GM12892 (cell line): ENCODE measurements around the gene PRRC2A.
A peak's percentile ranks its signal among the peaks of the same experiment; 100 is the strongest.

ENCODE experiments used
- DNase-seq: peaks from one replicate; pipeline ENCODE4 v3.0.0; 2011; ENCODE audit not compliant: insufficient read length
- FAIRE-seq: peaks from 2 replicates; lab custom pipeline; 2011; peaks lifted over from hg19 to GRCh38; lab: Jason Lieb, UNC
- POLR2A ChIP-seq: IDR thresholded peaks from 2 replicates; pipeline ENCODE4 v1.6.1; 2011; ENCODE audit warnings: low read depth, low read length, control low read depth
- POLR2AphosphoS5 ChIP-seq: IDR thresholded peaks from 2 replicates; pipeline ENCODE4 v1.6.1; 2011; ENCODE audit warnings: low read depth, low read length, control low read depth
- TAF1 ChIP-seq: IDR thresholded peaks from 2 replicates; pipeline ENCODE4 v1.6.1; 2011; ENCODE audit warnings: low read depth, mild to moderate bottlenecking, control low read depth, low read length, borderline replicate concordance

Gene PRRC2A

DNA sequence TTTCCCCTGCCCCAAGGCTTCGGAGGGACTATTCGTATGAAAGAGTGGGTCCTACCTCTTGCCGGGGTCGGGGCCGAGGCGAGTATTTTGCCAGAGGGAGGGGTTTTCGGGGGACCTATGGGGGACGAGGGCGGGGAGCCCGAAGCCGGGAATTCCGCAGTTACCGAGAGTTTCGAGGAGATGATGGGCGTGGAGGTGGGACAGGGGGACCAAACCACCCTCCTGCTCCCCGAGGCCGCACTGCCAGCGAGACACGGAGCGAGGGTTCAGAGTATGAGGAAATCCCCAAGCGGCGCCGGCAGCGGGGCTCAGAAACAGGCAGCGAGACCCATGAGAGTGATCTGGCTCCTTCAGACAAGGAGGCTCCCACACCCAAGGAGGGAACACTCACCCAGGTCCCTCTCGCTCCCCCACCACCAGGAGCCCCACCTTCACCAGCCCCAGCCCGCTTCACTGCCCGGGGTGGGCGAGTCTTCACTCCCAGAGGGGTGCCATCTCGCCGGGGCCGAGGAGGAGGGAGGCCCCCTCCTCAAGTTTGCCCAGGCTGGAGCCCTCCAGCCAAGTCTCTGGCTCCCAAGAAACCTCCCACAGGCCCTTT lies 11.3 kb downstream of the PRRC2A start:
- TF ChIP-seq POLR2AphosphoS5 (peak; percentile 62; the same call in 1 of the 2 replicates), TAF1 (no peak), POLR2A (peak; percentile 12; the same call in 1 of the 2 replicates)
- FAIRE-seq (no peak), DNase-seq (no peak)

DNA sequence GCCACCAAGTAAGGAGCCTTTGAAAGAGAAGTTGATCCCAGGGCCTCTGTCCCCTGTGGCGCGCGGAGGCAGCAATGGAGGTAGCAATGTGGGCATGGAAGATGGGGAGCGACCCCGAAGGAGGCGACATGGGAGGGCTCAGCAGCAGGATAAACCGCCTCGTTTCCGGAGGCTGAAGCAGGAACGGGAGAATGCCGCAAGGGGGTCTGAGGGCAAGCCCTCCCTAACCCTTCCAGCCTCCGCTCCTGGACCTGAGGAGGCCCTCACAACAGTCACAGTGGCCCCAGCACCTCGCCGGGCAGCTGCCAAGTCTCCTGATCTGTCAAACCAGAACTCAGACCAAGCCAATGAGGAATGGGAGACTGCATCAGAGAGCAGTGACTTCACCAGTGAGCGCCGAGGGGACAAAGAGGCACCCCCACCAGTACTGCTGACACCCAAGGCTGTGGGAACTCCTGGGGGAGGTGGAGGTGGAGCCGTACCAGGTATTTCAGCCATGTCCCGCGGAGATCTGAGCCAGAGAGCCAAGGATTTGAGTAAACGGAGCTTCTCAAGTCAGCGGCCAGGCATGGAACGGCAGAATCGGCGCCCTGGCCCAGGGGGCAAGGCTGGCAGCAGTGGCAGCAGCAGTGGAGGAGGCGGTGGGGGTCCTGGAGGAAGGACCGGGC lies 11.9 kb downstream of the PRRC2A start:
- no peak for FAIRE-seq
- DNase-seq: no peak
- TF ChIP-seq TAF1 (no peak), POLR2AphosphoS5 (peak; percentile 69), POLR2A (peak; percentile 55)

DNA sequence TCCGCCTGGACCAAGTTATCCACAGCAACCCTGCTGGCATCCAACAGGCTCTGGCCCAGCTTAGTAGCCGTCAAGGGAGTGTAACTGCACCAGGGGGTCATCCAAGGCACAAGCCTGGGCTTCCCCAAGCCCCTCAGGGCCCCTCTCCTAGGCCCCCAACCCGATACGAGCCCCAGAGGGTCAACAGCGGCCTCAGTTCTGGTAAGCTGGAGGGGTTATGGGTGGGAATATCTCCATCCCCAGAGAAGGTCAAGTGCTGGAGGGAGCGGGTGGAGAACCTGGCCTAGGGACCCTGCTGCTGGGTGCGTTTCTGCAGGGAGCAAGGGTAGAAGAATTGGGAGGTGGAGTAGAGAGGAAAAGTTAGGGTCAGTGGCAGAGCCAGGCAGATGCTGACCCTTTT lies 12.9 kb downstream of the PRRC2A start:
- TF ChIP-seq TAF1: no peak
- no peak for DNase-seq

DNA sequence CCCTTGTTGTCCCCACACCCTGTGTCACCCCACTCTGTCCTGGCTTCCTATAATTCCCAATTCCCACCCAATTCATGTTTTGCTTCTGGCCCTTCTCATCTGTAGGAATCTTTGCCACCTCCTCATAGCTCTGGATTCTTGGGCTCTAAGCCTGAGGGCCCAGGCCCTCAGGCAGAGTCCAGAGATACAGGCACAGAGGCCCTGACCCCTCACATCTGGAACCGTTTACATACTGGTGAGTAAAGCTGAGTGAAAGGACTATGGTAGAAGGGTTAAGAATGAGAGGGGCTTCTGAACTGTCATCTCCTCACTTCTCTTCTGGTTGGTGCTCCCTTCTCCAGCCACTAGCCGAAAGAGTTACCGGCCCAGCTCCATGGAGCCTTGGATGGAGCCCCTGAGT lies 13.6 kb downstream of the PRRC2A start:
- FAIRE-seq (no peak), DNase-seq (no peak)
- TF ChIP-seq POLR2AphosphoS5 (no peak), TAF1 (no peak), POLR2A (no peak)

More for the DNA sequence above, 12.9 kb downstream of the PRRC2A start:
- no peak for FAIRE-seq

DNA sequence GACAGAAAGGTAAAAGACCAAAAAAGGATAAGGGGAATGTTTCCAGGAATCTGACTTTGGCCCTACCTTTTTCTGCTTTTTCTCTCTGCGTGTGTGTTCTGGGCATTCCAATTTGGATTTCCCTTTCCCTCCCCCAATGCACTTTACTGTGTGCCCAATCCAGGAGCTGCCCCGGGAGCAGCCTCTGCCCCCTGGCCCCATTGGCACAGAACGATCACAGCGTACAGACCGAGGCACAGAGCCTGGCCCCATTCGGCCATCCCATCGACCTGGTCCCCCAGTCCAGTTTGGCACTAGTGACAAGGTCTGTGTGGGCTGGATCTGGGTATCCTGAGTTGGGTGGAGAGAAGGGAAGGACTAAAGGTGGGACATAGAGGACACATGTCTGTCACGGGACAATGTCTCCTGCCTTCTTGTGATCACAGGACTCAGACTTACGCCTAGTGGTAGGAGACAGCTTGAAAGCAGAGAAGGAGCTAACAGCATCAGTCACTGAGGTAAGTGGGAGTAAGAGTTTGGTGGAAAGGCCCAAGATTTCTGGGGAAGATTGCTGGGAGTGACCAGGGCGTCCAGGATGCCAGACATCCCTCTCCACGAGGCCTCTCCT lies 14.6 kb downstream of the PRRC2A start:
- TF ChIP-seq POLR2A: no peak
- no peak for TF ChIP-seq TAF1
- no peak for TF ChIP-seq POLR2AphosphoS5
- FAIRE-seq (no peak), DNase-seq (no peak)

DNA sequence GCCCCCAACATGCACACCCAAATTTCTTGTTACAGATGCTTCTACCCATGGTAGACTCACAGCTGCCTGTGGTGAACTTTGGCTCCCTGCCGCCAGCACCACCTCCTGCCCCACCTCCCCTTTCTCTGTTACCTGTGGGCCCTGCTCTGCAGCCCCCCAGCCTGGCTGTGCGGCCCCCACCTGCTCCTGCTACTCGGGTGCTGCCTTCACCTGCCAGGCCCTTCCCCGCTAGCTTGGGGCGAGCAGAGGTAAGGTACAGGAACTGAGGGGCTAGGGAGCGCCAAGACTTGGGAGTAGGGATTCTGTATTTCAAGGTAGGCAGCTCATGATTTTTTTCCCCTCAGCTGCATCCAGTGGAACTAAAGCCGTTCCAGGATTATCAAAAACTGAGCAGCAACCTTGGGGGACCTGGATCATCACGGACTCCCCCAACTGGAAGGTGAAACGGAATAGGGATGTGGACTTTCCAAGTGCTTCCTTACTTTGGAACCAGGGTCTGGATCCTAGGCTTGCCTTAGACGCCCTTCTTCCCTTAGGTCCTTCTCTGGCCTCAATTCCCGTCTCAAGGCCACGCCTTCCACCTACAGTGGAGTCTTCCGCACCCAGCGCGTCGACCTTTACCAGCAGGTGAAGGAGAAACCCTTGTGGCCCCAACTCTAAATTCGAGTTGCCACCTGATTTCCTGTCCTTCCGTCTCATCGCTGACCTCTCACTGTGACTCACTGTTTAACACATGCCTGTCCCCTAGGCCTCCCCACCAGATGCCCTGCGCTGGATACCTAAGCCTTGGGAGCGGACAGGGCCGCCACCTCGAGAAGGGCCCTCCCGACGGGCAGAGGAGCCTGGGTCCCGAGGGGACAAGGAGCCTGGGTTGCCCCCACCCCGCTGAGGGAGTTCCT lies 16.4 kb downstream of the PRRC2A start:
- FAIRE-seq (no peak), DNase-seq (no peak)
- TF ChIP-seq POLR2AphosphoS5: no peak
- TF ChIP-seq TAF1: no peak

DNA sequence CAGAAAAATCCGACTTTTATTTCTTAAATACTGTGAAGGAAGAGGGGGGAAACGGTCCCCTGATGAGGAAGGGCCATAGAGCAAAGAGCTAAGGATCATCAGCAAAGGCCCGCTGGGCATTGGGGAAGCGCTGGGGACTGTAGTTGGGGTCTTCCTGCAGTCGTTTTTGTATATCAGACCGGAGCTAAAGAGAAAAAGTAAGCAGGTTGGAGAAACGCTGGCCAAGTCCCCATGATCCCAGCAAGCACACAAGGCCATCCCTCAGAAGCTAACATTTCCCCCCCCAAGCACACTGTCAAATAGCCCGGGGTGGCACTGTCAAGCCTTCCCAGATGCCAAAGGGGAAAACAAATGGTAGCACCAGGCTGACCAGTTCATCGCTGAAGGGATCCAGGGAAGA lies 18.5 kb downstream of the PRRC2A start:
- FAIRE-seq (no peak), DNase-seq (no peak)
- peak; percentile 49; the same call in 1 of the 2 replicates for TF ChIP-seq POLR2A
- peak; percentile 81 for TF ChIP-seq POLR2AphosphoS5
- no peak for TF ChIP-seq TAF1

DNA sequence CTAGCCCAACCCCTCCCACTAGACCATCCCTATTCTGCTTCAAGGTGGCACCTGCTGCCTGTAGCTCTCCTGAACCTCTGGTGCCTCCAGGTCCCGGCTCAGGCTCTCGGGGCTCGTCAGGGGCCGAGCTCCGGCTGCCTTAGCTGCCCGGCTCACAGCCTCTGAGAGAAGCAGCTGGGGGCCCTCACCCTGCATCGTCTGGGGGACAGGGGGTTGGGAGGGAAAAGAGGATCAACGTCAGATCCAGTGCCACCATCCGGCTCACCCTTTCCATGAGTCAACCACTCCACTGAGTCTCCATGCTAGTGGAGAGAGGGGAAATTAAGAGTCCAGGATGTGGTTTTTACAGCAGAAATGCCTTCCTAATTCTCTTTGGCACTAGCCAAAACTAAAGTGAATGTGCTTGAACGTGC lies 18.9 kb downstream of the PRRC2A start:
- DNase-seq (no peak), FAIRE-seq (no peak)
- 0 out of 2 replicates have a peak, but pooled peaks have one; percentile 21 for TF ChIP-seq POLR2A
- TF ChIP-seq POLR2AphosphoS5: no peak; the same call in 1 of the 2 replicates

DNA sequence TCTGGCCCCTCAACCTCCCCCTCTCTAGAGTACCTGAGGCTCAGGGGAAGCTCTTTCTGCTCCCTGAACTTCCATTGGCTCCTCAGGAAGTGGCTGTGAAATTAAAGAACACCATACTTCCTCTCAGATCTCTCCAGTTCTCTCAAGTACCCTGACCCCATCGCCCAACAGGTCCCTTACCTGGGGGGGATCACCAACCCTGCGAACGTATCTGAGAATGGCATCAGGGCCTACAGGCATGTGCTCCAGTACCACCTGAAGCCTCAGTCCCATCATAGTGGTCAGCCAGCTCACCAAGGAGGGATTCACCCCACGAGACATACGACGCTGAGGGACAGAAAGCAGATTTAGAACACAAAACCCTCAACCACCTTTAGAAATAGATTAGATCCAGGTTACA lies 20.1 kb downstream of the PRRC2A start:
- no peak for DNase-seq
- FAIRE-seq: no peak
- TF ChIP-seq TAF1 (no peak), POLR2A (no peak), POLR2AphosphoS5 (no peak)

DNA sequence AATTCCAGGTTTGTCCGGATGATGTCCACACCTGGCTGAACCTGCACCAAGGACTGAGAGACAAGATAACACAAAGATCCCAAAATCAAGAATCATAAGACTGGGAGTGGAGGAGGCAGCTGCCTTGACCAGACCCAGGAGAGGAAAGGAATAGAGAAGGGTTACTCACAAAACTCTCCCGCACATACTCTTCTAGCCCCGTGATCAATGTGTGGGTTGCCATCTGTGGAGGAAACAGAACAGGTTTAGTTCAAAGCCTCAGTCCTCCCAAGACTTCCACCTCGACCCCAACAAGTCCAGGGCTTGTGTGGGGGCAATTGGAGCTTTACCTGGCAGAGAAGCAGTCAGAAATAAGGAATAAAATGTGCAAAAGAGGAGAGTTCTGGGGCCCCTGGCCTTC lies 20.9 kb downstream of the PRRC2A start:
- TF ChIP-seq POLR2AphosphoS5: no peak
- TF ChIP-seq TAF1: no peak
- TF ChIP-seq POLR2A: no peak
- FAIRE-seq: no peak

More for the DNA sequence above, 20.9 kb downstream of the PRRC2A start:
- no peak for DNase-seq
